Type B pancreatic cell (in vitro differentiated cells): ENCODE data around the gene TNNT1. TPM values are rescaled to one million over a fixed set of nuclear protein-coding genes. Genes with fewer than 3 reads are reported as not detected.

Experiments used
- microRNA-seq: library from miRNA; unstranded; fragments of <30 nt; microRNA quantifications from one replicate; pipeline ENCODE4, GENCODE V29; 2020
- total RNA-seq: library from RNA; stranded (reverse); gene quantifications from 2 replicates; pipeline ENCODE4 v1.2.1, GENCODE V29; 2021; ENCODE audit warnings: low replicate concordance

TNNT1 gene
- total RNA-seq, 1 donor from 2014 or later, result 27.6 TPM

Small RNA genes within 50 kb of the gene (microRNA-seq; reads per million reads assigned to microRNA genes)
- not detected for gene MIR7975

Other genes with a start within 250 kb of the TNNT1 start
- not detected in 2 replicates for gene NCR1, start 243.1 kb downstream of the TNNT1 start, total RNA-seq
- gene NLRP7, start 201.7 kb downstream of the TNNT1 start, total RNA-seq, result 0.98 TPM in 1 of 2 replicates, not detected in the other
- 35.6 and 65.4 TPM in 2 replicates for gene NLRP2, start 182.8 kb downstream of the TNNT1 start, total RNA-seq
- 0.22 and 0.93 TPM in 2 replicates for gene GP6, start 110.9 kb downstream of the TNNT1 start, total RNA-seq
- 37.9 and 74.9 TPM in 2 replicates for gene RDH13, start 86.1 kb downstream of the TNNT1 start, total RNA-seq
- gene EPS8L1, start 73.3 kb downstream of the TNNT1 start, total RNA-seq, result 54.0 and 116 TPM in 2 replicates
- 102 and 113 TPM in 2 replicates for gene PPP1R12C, start 31.6 kb downstream of the TNNT1 start, total RNA-seq
- gene TNNI3, start 8.5 kb upstream of the TNNT1 start, total RNA-seq, result 2.1 and 4.3 TPM in 2 replicates
- gene DNAAF3, start 17.4 kb upstream of the TNNT1 start, total RNA-seq, result 5.9 and 12.2 TPM in 2 replicates
- gene SYT5, start 31.1 kb upstream of the TNNT1 start, total RNA-seq, result 5.0 and 9.1 TPM in 2 replicates
- gene PTPRH, start 60.3 kb upstream of the TNNT1 start, total RNA-seq, result 3.9 and 4.3 TPM in 2 replicates
- 14.4 and 19.0 TPM in 2 replicates for gene TMEM86B, start 79.6 kb upstream of the TNNT1 start, total RNA-seq
- gene PPP6R1, start 109.8 kb upstream of the TNNT1 start, total RNA-seq, result 71.5 and 72.3 TPM in 2 replicates
- 37.8 and 50.7 TPM in 2 replicates for gene HSPBP1, start 130.9 kb upstream of the TNNT1 start, total RNA-seq
- gene BRSK1, start 134.8 kb upstream of the TNNT1 start, total RNA-seq, result 9.8 and 32.3 TPM in 2 replicates
- gene TMEM150B, start 176.1 kb upstream of the TNNT1 start, total RNA-seq, result 1.2 and 1.6 TPM in 2 replicates
- gene KMT5C, start 190.7 kb upstream of the TNNT1 start, total RNA-seq, result 26.9 and 32.9 TPM in 2 replicates
- gene COX6B2, start 205.5 kb upstream of the TNNT1 start, total RNA-seq, result 0.33 and 0.87 TPM in 2 replicates
- gene GARIN5B, start 214.1 kb upstream of the TNNT1 start, total RNA-seq, result not detected in 2 replicates
- 0.46 and 0.48 TPM in 2 replicates for gene IL11, start 221.3 kb upstream of the TNNT1 start, total RNA-seq
- gene TMEM190, start 227.6 kb upstream of the TNNT1 start, total RNA-seq, result 2.6 and 2.8 TPM in 2 replicates
- 8.1 and 14.0 TPM in 2 replicates for gene TMEM238, start 235.1 kb upstream of the TNNT1 start, total RNA-seq
- gene RPL28, start 236.7 kb upstream of the TNNT1 start, total RNA-seq, result 1,799 and 2,072 TPM in 2 replicates